ENCODE measurements around the gene HAND2.
A peak's percentile ranks its signal among the peaks of the same experiment; 100 is the strongest.

The HAND2 gene

GRCh38 chr4:173500841-173501591, 29.0 kb downstream of the HAND2 start:
- no peak for DNase-seq

GRCh38 chr4:173499658-173500535, 30.1 kb downstream of the HAND2 start:
- DNase-seq, result no peak

- DNase-seq, result no peak
These were observed 31.3 kb downstream of the HAND2 start for GRCh38 chr4:173498771-173499170.

GRCh38 chr4:173498023-173498422, 32.0 kb downstream of the HAND2 start:
- DNase-seq, result no peak

GRCh38 chr4:173494013-173494970, 35.7 kb downstream of the HAND2 start:
- peak; percentile 81 for DNase-seq

GRCh38 chr4:173493041-173493440, 37.0 kb downstream of the HAND2 start:
- DNase-seq, result no peak

GRCh38 chr4:173492315-173492714, 37.7 kb downstream of the HAND2 start:
- no peak for DNase-seq

- DNase-seq, result no peak
These were observed 39.1 kb downstream of the HAND2 start for GRCh38 chr4:173490817-173491528.

GRCh38 chr4:173490256-173490655, 39.8 kb downstream of the HAND2 start:
- no peak for DNase-seq

- DNase-seq, result no peak
These were observed 40.5 kb downstream of the HAND2 start for GRCh38 chr4:173489514-173489913.

- DNase-seq, result no peak
These were observed 41.4 kb downstream of the HAND2 start for GRCh38 chr4:173488656-173489055.

- no peak for DNase-seq
These were observed 42.0 kb downstream of the HAND2 start for GRCh38 chr4:173488074-173488473.

GRCh38 chr4:173486714-173487392, 43.2 kb downstream of the HAND2 start:
- no peak for DNase-seq

GRCh38 chr4:173485164-173485563, 44.9 kb downstream of the HAND2 start:
- no peak for DNase-seq

- DNase-seq, result no peak
These were observed 47.6 kb downstream of the HAND2 start for GRCh38 chr4:173482330-173482931.

- DNase-seq, result no peak
These were observed 51.1 kb downstream of the HAND2 start for GRCh38 chr4:173478913-173479283.

- no peak for DNase-seq
These were observed 51.7 kb downstream of the HAND2 start for GRCh38 chr4:173478201-173478912.

- no peak for DNase-seq
These were observed 53.0 kb downstream of the HAND2 start for GRCh38 chr4:173477016-173477415.

Measured in activated effector memory CD4-positive, alpha-beta T cell treated with anti-CD3 and anti-CD28 coated beads, Interleukin-2, amount 50 U/mL, for 16 hours (primary cell).